OCI-LY1 (cell line): ENCODE data around the gene CRIM1.

Experiments
- H2AFZ ChIP-seq: fragments of 200-600 bp; sonication (generic), shearing (Covaris generic); 2 replicates; pipeline ENCODE4 v1.6.0; 2014; ENCODE audit warnings: antibody characterized with exemption, mild to moderate bottlenecking, low read length
- H3F3A ChIP-seq: fragments of 200-600 bp; sonication (generic), shearing (Covaris generic); 2 replicates; pipeline ENCODE4 v1.6.0; 2014; ENCODE audit warnings: mild to moderate bottlenecking, antibody characterized with exemption, low read length, moderate library complexity; ENCODE audit not compliant: insufficient read depth
- H3K27ac ChIP-seq: fragments of 200-600 bp; sonication (generic); 2 replicates; pipeline ENCODE4 v1.5.1; 2014; ENCODE audit warnings: low read length, mixed run types, mild to moderate bottlenecking, low read depth; ENCODE audit not compliant: poor library complexity, severe bottlenecking
- H3K27me3 ChIP-seq: fragments of 200-600 bp; sonication (generic); 2 replicates; pipeline ENCODE4 v1.6.0; 2014; ENCODE audit warnings: antibody characterized with exemption, mild to moderate bottlenecking, low read length, moderate library complexity; ENCODE audit not compliant: insufficient read depth
- H3K36me3 ChIP-seq: fragments of 200-600 bp; sonication (generic); 2 replicates; pipeline ENCODE4 v1.6.1; 2014; ENCODE audit warnings: mild to moderate bottlenecking, antibody characterized with exemption, low read length, moderate library complexity, mixed read lengths; ENCODE audit not compliant: insufficient read depth
- H3K4me1 ChIP-seq: fragments of 200-600 bp; sonication (generic); 2 replicates; pipeline ENCODE4 v1.5.1; 2014; ENCODE audit warnings: mild to moderate bottlenecking, low read length, moderate library complexity; ENCODE audit not compliant: insufficient read depth, severe bottlenecking
- H3K4me2 ChIP-seq: fragments of 200-600 bp; sonication (generic), shearing (Covaris generic); 2 replicates; pipeline ENCODE4 v1.6.1; 2014; ENCODE audit warnings: low read length
- H3K4me3 ChIP-seq: fragments of 200-600 bp; sonication (generic); 2 replicates; pipeline ENCODE4 v1.5.1; 2014; ENCODE audit warnings: low read length, low read depth, mild to moderate bottlenecking, mixed read lengths; ENCODE audit not compliant: poor library complexity, severe bottlenecking
- H3K79me2 ChIP-seq: fragments of 200-600 bp; shearing (Covaris generic); 2 replicates; pipeline ENCODE4 v1.6.1; 2016; ENCODE audit warnings: mixed run types, low read length, mixed read lengths; ENCODE audit not compliant: insufficient read depth
- H3K9ac ChIP-seq: fragments of 200-600 bp; sonication (generic), shearing (Covaris generic); 2 replicates; pipeline ENCODE4 v1.6.1; 2014; ENCODE audit warnings: mild to moderate bottlenecking, low read length, mixed read lengths
- H3K9me2 ChIP-seq: fragments of 200-600 bp; sonication (generic), shearing (Covaris generic); 2 replicates; pipeline ENCODE4 v1.6.1; 2014; ENCODE audit warnings: low read depth, mild to moderate bottlenecking, low read length, mixed read lengths
- H3K9me3 ChIP-seq: fragments of 200-600 bp; shearing (Covaris generic); 2 replicates; pipeline ENCODE4 v1.6.1; 2014; ENCODE audit warnings: low read length, mixed read lengths
- H4K20me1 ChIP-seq: fragments of 200-600 bp; sonication (generic), shearing (Covaris generic); 2 replicates; pipeline ENCODE4 v1.6.0; 2016; ENCODE audit warnings: mild to moderate bottlenecking, low read length; ENCODE audit not compliant: insufficient read depth
- CTCF ChIP-seq: fragments of 200-600 bp; sonication (generic), shearing (Covaris generic); IDR thresholded peaks from 2 replicates; pipeline ENCODE4 v1.5.1; 2017; ENCODE audit warnings: mild to moderate bottlenecking, antibody characterized with exemption, low read length, moderate library complexity, mixed read lengths
- EZH2 ChIP-seq: fragments of 200-600 bp; sonication (generic), shearing (Covaris generic); IDR thresholded peaks from 2 replicates; pipeline ENCODE4 v1.8.0; 2017; ENCODE audit warnings: borderline replicate concordance, mixed run types, mild to moderate bottlenecking, antibody characterized with exemption, low read length, moderate library complexity, mixed read lengths

CRIM1 gene

GRCh38 chr2:36387258-36387916 lies 31.8 kb downstream of the CRIM1 start:
- no peaks in the 10 kb centered on the region for H4K20me1 ChIP-seq
- no peaks in the 10 kb centered on the region for H3K36me3 ChIP-seq
- H2AFZ ChIP-seq = no peak overlapping the region
- no peaks in the 10 kb centered on the region for H3F3A ChIP-seq
- TF ChIP-seq EZH2 (no peak), CTCF (no peak)
- no peak overlapping the region for H3K4me3 ChIP-seq
- no peaks in the 10 kb centered on the region for H3K27me3 ChIP-seq
- H3K9me3 ChIP-seq = no peaks in the 10 kb centered on the region
- no peak overlapping the region for H3K27ac ChIP-seq
- no peaks in the 10 kb centered on the region for H3K4me1 ChIP-seq
- H3K9me2 ChIP-seq = no peaks in the 10 kb centered on the region
- no peak overlapping the region for H3K9ac ChIP-seq
- H3K79me2 ChIP-seq = no peaks in the 10 kb centered on the region
- H3K4me2 ChIP-seq = no peak overlapping the region

GRCh38 chr2:36388472-36388871 lies 32.9 kb downstream of the CRIM1 start:
- no peak overlapping the region for H2AFZ ChIP-seq
- no peak overlapping the region for H3K4me3 ChIP-seq
- no peaks in the 10 kb centered on the region for H3K27me3 ChIP-seq
- TF ChIP-seq CTCF (no peak), EZH2 (no peak)
- no peak overlapping the region for H3K9ac ChIP-seq
- no peaks in the 10 kb centered on the region for H3K79me2 ChIP-seq
- H3K27ac ChIP-seq = no peak overlapping the region
- H4K20me1 ChIP-seq = no peaks in the 10 kb centered on the region
- H3K4me2 ChIP-seq = no peak overlapping the region
- H3K9me2 ChIP-seq = no peaks in the 10 kb centered on the region
- no peaks in the 10 kb centered on the region for H3K4me1 ChIP-seq
- no peaks in the 10 kb centered on the region for H3K9me3 ChIP-seq
- no peaks in the 10 kb centered on the region for H3K36me3 ChIP-seq
- H3F3A ChIP-seq = no peaks in the 10 kb centered on the region

GRCh38 chr2:36389091-36389564 lies 33.5 kb downstream of the CRIM1 start:
- H3K27me3 ChIP-seq = no peaks in the 10 kb centered on the region
- no peak overlapping the region for H3K27ac ChIP-seq
- no peak overlapping the region for H3K4me3 ChIP-seq
- H3K36me3 ChIP-seq = no peaks in the 10 kb centered on the region
- no peak overlapping the region for H3K4me2 ChIP-seq
- no peaks in the 10 kb centered on the region for H3K4me1 ChIP-seq
- H4K20me1 ChIP-seq = no peaks in the 10 kb centered on the region
- no peak overlapping the region for H3K9ac ChIP-seq
- no peaks in the 10 kb centered on the region for H3F3A ChIP-seq
- H3K9me2 ChIP-seq = no peaks in the 10 kb centered on the region
- H3K9me3 ChIP-seq = no peaks in the 10 kb centered on the region
- no peak overlapping the region for H2AFZ ChIP-seq
- no peaks in the 10 kb centered on the region for H3K79me2 ChIP-seq
- TF ChIP-seq EZH2 (no peak), CTCF (no peak)
